ENCODE results near the gene ST8SIA1.
"Not testable (repeated sequence)": the region's sequence is repeated elsewhere in the genome, so short reads cannot be mapped to it uniquely, and the experiment has no call there.

The ST8SIA1 gene, protein sequence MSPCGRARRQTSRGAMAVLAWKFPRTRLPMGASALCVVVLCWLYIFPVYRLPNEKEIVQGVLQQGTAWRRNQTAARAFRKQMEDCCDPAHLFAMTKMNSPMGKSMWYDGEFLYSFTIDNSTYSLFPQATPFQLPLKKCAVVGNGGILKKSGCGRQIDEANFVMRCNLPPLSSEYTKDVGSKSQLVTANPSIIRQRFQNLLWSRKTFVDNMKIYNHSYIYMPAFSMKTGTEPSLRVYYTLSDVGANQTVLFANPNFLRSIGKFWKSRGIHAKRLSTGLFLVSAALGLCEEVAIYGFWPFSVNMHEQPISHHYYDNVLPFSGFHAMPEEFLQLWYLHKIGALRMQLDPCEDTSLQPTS

GRCh38 chr12:22334410-22335100 lies at the start of gene ST8SIA1:
Gene ST8SIA1 (minus strand): TSS chr12:22334707. CDS start chr12:22334232, 475 bp downstream.
- DNase-seq = peak; percentile 79

GRCh38 chr12:22380031-22380430 lies 45.5 kb upstream of the ST8SIA1 start:
- no peak for DNase-seq

- no peak for DNase-seq
Observed at GRCh38 chr12:22377731-22378496, 43.4 kb upstream of the ST8SIA1 start.

GRCh38 chr12:22376596-22377150 lies 42.2 kb upstream of the ST8SIA1 start:
- not testable (repeated sequence) for DNase-seq

DNA sequence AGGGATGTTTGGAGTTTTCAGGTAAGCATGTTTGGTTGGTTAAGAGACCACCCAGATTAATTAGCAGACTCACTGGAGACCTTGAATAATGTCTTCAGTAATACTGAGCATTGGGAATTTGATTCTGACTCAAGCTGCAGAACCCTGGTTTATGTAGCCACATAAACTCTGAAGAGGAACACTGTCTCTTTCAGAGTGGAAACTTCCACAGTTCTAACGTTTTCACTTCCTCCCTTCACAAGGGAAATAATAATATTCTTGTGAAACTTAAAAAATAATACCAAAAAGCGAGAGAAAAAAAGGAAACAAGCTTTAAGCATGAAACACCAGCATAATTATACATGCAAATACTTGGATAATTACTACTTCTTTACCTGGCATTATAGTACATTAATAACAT lies 40.0 kb upstream of the ST8SIA1 start:
- DNase-seq = no peak

DNA sequence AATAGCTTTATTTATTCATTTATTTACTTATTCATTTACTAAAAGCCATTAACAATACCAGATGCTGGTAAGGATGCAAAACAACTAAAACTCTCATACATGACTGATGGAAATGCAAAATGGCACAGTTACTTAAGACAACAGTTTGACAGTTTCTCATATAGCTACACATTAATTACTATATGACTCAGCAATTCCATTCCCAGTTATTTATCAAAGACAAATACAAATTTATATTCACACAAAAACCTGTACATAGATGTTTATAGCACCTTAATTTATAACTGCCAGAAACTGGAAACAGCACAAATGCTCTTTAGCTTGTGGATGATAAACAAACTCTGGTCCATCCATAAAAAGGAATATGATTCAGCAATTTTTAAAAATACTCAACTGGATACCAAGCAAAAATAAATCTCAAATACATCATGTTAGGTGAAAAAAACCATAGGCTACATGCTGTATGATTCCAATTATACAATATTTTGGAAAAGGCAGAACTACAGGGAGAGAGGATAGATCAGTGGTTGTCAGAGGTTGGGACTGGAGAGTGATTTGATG lies 37.9 kb upstream of the ST8SIA1 start:
- DNase-seq = no peak

DNA sequence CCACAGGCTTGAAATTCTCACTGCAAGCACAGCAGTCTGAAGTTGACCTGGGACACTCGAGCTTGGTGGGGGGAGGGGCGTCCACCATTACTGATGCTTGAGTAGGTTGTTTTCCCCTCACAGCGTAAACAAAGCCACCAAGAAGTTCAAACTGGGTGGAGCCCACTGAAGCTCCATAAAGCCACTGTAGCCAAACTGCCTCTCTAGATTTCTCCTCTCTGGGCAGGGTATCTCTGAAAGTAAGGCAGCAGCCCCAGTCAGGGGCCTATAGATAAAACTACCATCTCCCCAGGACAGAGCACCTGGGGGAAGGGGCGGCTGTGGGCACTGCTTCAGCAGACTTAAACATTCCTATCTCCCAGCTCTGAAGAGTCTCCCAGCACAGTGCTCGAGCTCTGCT lies 31.7 kb upstream of the ST8SIA1 start:
- DNase-seq = no peak

- DNase-seq = no peak
Observed at GRCh38 chr12:22361785-22362184, 27.3 kb upstream of the ST8SIA1 start.

DNA sequence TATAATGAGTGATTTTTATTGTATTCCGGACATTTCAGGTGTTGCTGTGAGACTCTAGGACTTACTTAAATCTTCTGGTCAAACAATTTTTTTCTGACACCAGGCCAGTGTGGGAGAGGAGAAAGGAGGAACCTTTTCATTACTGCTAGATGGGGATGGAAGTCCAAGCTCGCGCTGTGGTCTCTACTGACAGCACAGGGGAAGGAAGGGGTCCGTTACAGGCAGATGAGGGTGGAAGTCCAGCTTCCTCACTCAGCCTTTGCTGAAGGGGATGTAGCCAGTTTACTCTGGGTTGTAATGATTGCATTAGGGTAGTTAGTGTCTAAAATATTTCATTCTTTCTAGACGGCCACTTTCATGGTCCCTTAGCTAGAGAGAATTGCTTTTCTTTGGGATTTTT lies 26.3 kb upstream of the ST8SIA1 start:
- no peak for DNase-seq

DNA sequence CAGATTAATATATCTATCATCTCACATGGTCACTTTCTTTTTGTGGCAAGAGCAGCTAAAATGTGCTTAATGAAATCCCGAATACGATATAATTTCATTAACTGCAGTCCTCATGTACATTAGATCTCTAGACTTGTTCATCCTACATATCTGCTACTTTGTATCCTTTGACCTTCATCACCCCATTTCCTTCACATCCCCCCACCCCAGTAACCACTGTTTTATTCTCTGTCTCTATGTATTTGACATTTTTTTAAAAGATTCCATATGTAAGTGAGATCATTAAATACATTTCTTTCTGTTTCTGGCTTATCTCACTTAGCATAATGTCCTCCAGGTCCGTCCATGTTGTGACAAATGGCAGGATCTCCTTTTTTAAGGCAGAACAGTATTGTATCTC lies 23.0 kb upstream of the ST8SIA1 start:
- no peak for DNase-seq

DNA sequence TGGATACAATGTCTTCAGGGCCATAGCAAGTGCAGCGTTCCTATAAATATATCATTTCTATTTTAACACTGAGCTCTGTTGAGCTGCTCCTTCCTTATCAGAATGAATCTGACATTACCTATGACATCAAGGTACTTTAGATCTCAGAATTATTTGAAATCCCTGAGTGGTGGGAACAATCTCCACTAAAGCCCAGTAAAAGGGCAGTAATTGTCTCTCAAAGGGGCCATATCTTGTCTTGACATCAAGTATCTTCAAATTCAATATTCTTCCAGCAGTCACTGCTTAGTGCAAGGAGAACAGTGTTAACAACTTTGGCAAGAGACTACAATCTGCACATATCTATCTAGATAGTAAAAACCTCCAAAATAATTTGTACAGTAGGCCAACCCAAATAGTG lies 21.7 kb upstream of the ST8SIA1 start:
- DNase-seq = no peak

DNA sequence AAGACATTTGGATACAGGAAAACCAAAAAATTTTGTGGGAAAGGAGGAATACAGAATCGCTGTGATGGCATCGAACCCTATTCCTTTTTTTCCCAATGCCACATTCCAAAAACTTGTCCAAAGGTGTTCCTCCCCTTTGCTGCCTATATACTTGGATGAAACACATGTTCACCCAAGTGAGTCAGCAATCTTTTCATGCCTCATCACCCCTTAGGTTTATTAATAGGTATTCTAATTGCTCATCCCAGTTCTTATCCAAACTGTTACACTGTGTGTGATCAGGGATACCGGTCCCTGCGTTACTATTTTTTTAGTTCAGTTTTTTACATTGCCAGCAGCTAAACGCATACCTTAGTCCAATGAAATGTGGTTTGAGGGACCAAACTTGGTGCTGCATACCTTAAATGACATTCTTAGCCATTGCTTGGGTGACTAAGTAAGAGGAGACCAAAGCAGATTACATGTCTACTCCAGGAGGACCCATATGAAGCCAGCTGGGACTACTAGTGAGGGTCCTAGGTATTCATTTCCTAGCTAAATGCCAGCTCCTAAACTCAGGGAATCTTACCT lies 20.6 kb upstream of the ST8SIA1 start:
- DNase-seq = no peak

- no peak for DNase-seq
Observed at GRCh38 chr12:22353615-22354325, 19.3 kb upstream of the ST8SIA1 start.

- DNase-seq = no peak
Observed at GRCh38 chr12:22350886-22351285, 16.4 kb upstream of the ST8SIA1 start.

DNA sequence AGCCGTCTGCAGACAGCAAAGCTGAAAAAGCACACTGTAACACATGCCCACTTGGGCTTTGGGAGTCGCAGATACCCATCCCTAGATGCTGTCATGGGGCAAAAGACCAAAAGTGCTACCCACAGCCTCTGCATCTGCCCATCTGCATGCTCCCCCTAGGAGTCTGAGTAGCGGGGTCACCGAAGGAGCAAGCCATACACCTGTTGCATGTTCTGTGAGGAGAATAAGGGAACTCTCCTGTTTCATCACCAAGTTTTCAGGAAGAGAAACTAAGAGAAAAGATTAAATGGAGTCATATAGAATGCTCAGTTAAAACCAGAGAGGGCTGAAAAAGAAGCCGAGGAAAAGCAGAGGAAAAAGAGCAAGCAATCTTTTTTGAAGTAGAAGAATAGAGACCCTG lies 13.7 kb upstream of the ST8SIA1 start:
- no peak for DNase-seq

- no peak for DNase-seq
Observed at GRCh38 chr12:22340143-22340542, 5.6 kb upstream of the ST8SIA1 start.

GRCh38 chr12:22339691-22340090 lies 5.2 kb upstream of the ST8SIA1 start:
- no peak for DNase-seq

GRCh38 chr12:22335794-22336166 lies 1.3 kb upstream of the ST8SIA1 start:
- DNase-seq = no peak

GRCh38 chr12:22333713-22334409 lies 646 bp downstream of the ST8SIA1 start:
- DNase-seq = peak; percentile 11

DNA sequence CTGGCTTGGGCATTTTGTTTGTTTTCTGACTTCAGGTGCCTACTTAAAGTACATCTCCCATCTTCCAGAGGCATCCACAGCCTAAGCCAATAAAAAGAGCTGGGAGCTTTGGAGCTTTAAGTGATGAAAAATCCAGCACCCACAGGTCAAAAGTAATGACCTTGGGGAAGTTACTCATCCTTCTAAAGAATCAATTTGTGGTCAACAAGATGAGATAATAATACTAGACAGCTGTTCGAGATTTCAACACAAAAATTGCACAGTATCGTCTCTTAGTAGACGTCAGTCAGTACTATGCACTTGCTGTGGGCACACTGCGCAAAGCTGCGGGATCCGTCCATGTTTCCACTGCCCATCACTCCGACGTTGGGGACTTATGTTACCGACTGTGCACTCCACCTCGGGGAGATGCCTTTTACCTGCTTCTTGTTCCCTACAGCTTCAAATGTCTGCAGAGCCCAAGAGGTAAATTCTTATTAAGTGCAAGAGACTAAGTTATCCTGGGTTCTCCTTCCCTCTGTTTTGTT lies 1.3 kb downstream of the ST8SIA1 start:
- DNase-seq = no peak

- DNase-seq = no peak
Observed at GRCh38 chr12:22332202-22332601, 2.3 kb downstream of the ST8SIA1 start.

Data from CD4-positive, alpha-beta T cell treated with Interleukin-12 subunit alpha and Interleukin-12 subunit beta, for 1 hour (primary cell).